ENCODE measurements around the gene ULK2. TPM values are rescaled to one million over a fixed set of nuclear protein-coding genes. Genes with fewer than 3 reads are reported as not detected.

The ULK2 gene
- total RNA-seq, 2 donors from 2014 or later, result 5.5 to 8.2 TPM

Other genes with a start within 250 kb of the ULK2 start
- gene ALDH3A2, start 219.2 kb downstream of the ULK2 start, total RNA-seq, result 100 to 1,000 TPM; 105 to 114 TPM
- under 1 TPM; 0.14 to 0.40 TPM for gene SLC47A2, start 151.4 kb downstream of the ULK2 start, total RNA-seq
- 1 to 10 TPM; 2.1 to 8.4 TPM for gene ALDH3A1, start 119.6 kb downstream of the ULK2 start, total RNA-seq
- 10 to 100 TPM; 26.5 to 30.0 TPM for gene AKAP10, start 109.9 kb upstream of the ULK2 start, total RNA-seq
- gene SPECC1, start 141.4 kb upstream of the ULK2 start, total RNA-seq, result 100 to 1,000 TPM in 1 of 2 donors, 10 to 100 TPM in 1; 86.5 to 104 TPM

All from left colon (tissue), 2 donors.